Mucosa of gallbladder (tissue), 1 donor: ENCODE data around the gene RTN4RL1. TPM values are rescaled to one million over a fixed set of nuclear protein-coding genes. Genes with fewer than 3 reads are reported as not detected.

Experiments
- DNase-seq: peaks from one replicate; pipeline ENCODE4 v3.0.0-alpha.2; 2020; ENCODE audit warnings: low spot score
- total RNA-seq: library from RNA; stranded (reverse); gene quantifications from one replicate; pipeline ENCODE4 v1.2.1, GENCODE V29; 2021
- donor health status: DM: no; HTN: no; CAD: no.

Gene RTN4RL1
- total RNA-seq, 1 donor from 2014 or later = 9.3 TPM

DNA sequence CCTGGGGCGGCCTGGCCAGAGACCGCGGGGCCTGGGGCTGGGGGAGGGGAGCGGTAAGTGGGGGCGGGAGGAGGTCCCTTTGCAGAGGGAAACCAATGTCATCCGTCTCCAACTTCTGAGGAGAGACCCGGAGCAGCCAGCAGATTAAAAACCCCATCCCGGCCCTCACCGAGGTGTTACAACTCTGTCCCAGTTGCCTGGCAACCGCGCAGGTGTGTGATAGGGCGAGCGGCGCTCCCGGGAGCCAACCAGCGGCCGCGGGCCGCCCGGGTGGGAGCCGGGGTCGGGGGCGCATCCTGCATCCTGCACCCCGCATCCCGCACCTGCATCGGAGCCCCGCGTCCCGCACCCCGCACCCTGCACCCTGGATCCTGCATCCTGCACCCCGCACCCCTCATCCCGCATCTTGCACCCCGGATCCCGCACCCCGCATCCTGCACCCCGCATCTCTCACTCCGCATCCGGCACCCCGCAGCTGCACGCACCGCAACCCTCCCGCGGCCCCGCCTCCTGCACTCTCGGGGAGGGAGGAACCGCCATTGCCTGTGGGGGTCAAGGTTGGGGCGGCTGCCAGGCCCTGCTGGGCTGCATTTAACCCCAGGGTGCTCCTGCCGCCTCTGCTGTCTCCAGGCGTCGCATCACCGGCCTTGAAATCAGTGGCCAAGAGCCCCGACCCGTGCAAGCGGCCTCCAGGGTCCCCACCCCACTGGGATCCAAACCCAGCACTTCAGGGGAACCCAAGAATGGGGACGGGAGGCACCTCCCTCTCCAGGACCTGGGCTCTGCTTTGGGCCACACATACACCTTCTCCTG, 47.3 kb downstream of the RTN4RL1 start:
- no peak for DNase-seq

DNA sequence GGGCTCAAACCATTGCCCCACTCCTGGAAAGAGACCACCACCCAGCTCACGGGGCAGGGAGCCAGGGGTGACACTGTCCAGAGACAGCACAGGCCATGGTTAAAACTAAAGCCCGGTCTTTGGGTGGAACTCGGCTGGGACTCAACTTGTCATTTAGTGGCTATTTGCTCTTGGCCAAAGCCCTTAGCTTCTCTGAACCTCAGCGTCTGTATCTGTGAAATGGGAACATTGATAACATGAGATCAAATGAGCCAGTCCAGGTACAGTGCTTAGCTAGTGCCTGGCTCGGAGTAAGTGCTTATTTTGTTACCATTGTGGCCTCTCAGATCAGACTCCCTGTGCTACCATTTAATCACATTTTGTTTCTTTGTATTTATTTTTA, 48.5 kb downstream of the RTN4RL1 start:
- DNase-seq = no peak

DNA sequence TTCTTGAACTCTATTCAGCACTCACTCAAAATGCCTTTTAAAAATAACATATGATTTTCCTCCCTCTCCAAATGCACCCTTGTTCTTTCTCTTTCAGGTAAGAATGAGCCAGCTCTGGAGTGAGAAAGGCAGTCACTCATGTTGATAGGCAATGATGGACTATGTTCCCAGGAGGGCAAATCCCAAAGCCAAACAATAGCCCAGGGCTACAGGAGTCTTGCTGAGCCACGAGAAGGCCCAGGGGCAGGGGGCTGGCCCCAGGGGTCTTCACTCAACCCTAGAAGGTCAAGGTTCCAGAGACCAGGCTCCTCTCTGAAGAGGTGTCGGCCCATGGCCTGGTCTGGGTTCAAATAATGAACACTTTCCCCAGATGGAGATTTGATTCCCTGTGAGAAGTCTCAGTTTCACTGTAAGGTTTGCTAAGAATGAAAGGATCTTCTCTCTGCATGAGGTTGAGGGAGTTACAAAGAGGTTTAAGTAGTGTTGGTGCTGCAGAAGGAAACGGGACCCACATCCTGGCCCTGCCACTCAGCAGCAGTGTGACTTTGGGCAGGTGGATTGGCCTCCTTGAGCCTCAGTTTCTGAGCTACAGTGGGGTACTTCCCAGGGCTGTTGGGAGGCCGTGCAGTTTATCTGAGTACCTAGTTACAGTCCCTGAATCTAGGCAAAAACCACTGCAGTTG, 49.0 kb downstream of the RTN4RL1 start:
- DNase-seq = no peak

DNA sequence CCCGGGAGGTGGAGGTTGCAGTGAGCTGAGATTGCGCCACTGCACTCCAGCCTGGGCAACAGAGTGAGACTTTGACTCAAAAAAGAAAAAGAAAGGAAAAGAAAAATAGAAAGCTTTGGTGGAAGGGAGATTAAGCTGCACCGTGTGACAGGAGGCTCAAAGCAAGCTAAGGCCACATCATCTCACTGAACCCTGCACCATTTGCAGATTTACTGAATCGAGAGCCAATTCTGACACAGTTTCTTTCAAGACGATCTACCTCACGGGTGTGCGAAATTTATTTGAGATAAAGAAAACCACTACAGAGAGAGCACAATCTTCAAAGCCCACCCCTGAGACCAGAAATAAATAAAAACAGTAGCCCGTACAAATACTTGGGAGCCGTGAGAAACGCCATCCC, 49.6 kb downstream of the RTN4RL1 start:
- DNase-seq = no peak

DNA sequence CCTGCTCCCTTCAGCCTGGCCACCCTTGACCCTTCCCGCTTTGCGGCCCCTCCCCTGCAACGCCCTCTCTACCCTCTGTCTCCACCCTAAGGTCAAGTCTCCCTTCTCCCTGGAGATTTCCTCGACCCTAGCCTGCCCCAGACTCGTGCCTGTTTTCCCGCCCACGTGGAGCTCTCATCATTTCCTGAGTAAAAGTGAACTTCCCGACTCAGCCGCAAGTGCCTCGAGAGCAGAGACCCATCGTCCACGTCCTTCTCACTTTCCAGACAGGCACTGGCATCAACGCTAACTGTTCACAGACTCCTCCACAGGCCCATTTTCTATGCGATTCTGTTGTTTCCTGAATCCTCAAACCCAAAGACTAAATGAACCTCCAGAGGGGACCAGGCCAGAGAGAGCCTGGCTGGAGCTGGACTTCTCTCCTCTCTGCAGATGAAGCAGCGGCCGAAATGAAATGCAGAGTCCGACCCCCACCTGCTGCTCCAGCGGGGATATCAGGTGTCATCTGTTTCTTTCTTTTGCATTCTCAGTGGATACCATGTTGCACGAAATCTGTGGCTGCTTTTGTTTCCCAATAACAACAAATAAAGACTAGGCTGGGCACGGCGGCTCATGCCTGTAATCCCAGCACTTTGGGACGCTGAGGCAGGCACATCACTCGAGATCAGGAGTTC, 52.5 kb downstream of the RTN4RL1 start:
- DNase-seq = no peak

DNA sequence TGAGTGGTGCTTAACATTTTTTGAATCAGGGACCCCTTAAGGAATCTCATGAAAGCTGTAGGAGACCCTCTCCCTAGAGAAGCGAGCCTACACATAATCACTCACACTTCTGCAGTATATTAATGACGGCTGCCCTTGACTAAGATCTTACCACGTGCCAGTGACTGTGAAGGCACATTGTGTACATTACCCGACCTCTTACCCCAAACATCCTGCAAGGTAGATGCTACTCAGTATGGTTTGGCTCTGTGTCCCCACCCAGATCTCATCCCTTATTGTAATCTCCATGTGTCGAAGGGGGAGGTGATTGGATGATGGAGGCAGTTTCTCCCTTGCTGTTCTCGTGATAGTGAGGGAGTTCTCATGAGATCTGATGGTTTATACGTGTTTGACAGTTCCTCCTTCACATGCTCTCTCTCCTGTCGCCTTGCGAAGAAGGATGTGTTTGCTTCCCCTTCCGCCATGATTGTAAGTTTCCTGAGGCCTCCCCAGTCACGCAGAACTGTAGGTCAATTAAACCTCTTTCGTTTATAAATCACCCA, 54.2 kb downstream of the RTN4RL1 start:
- no peak for DNase-seq

DNA sequence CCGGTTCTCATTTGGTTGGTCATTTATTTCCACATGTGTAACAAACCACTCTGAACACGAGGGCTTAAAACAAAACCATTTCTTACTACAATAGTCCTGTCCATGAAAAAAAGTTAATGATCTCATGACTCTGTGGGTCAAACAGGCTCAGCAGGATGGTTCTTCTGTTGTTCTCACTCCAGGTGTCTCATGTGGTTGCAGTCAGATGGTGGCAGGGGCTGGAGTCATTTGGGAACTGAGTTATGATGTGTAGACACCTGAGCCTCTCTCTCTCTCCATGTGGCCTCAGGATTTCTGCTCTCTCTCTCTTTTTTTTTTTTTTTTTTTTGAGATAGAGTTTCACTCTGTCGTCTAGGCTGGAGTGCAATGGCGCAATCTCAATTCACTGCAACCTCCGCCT, 55.4 kb downstream of the RTN4RL1 start:
- DNase-seq = no peak

DNA sequence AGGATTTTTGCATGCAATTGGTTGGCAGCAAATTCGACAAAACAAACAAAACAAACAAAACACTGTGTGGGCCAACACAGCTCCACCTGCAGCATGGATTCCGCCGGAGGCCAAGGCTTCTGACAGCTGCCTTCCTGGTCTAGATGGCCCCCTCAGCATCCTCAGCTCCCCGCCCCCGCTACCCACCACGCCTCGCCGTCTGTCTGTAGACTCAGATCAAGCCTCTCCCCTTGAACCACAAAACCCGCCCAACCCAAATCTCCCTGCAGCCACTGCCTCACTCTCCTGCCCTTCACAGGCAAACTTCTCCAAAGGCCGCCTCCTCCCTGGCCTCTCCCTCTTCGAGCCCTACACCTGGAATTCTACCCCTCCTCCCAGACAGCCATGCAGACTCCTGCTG, 57.9 kb downstream of the RTN4RL1 start:
- no peak for DNase-seq

DNA sequence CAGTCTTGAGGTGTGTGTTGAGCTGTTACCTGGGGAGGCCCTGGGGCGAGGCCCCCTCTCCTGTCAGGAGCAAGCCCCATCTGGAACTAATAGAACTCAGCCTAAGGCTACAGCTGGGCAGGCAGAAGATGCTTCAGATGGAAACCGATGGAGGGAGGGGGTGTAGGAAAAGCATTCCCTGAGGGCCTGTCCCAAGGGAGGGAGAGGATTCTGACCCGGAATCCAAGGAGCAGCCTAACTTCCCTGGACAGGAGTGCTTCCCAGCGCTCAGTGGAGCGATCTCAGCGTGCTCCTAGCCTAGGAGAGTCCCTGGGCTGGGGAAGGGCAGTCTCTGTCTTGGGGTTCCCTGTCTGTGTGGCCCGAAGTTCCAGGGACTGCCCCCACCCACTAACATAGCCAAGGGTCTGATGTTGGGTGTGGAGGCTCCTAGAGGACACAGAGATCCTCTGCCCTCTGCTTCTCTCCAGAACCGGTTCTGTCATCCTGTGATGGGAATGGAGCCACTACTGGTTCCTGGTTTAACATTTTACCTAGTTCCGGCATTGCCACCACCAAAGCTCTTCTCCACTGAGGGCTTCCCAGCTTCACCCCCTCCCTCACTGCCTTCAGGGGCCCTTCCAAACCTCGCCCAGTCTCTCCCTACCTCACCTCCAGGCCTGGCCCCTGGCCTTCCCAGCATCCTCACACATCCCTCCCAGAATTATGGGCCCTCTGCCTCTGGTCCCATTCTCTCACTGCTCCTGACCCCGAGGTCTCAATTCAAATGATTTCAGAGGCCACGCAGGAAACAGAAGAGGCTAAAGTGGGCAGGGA, 58.7 kb downstream of the RTN4RL1 start:
- no peak for DNase-seq

DNA sequence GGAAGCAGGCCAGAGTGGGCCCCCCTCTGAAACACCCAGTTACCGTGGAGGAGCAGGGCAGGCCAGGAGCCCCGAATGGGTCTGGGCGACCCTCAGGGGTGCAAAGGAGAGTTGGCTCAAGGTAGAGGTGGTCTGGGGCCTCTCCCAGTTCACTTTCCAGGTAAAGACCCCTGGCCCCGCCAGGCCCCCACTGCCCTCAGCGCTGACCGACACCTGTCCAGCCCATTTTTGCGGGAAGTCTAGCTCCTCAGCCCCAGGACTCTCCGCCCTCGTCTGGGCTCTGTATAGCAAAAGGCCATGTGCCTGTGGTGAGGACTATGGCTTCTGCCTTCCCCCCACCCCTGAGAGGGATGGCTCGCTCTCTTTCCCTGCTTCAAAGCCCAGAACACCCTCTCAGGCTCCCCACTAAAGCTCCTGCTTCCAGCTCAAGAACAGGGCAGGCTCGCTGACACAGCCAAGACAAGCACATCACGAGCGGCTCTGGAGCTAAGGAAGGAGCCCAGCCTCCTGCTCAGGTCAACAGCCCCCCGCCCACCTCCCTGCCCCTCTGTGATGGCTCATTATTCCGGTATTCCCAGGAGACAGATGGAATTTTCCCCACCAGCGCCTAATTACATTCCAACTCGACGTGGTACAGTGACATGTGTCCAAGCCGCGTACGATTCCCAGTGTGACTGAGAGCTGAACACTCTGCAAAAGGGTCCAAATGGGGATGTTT, 59.4 kb downstream of the RTN4RL1 start:
- DNase-seq = no peak

DNA sequence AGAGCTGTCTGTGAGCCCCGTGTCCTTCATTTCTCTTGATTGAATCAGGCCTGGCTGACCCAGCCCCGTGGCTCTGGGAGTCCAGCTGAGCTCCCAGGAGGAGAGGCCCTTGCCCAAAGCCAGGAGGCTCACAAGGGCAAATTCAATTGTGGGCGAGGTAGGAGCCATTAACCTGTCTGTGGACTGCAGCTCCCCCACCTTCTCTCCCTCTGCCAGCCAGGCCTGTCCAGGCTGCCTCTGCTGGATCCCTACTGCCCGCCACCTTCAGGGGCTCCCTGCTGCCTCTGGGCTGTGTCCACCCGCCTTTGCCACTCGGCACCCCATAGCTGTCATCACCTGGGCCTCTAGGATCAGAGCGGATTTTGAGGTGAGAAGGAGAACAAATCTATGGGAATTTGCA, 61.9 kb downstream of the RTN4RL1 start:
- no peak for DNase-seq

DNA sequence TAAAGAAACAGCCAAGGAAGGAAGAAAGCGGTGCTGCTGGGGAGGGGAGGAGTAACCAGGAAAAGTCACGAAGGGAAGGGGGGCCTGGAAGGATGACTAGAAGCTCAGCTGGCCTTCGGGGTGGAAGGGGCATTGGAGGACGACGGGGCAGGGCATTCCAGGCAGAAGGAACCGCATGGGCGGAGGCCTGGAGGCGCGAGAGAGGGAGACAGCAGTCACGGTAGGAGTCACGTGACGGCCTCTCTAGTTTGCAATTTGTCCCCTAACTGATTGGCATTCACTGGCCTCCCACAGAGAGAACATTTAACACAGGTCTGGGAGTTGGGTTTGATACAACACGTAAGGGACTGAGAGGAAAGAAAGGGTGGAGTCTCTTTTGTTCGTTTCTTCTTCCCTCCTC, 63.9 kb downstream of the RTN4RL1 start:
- DNase-seq = no peak

DNA sequence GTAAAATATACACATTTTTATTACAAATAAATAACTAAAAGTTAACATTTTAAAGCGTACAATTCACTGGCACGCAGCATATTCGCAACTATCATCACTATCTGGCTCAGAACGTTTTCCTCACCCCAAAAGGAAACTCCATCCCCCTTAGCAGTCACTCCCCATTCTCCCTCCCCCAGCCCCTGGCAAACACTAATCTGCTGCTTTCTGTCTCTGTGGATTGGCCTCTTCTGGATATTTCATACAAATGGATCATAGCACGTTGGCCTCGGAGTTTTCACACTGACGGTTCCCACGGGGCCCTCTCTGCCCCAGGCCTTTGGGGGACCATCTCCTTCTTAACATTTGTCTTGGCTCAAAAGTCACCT, 64.6 kb downstream of the RTN4RL1 start:
- DNase-seq = no peak

DNA sequence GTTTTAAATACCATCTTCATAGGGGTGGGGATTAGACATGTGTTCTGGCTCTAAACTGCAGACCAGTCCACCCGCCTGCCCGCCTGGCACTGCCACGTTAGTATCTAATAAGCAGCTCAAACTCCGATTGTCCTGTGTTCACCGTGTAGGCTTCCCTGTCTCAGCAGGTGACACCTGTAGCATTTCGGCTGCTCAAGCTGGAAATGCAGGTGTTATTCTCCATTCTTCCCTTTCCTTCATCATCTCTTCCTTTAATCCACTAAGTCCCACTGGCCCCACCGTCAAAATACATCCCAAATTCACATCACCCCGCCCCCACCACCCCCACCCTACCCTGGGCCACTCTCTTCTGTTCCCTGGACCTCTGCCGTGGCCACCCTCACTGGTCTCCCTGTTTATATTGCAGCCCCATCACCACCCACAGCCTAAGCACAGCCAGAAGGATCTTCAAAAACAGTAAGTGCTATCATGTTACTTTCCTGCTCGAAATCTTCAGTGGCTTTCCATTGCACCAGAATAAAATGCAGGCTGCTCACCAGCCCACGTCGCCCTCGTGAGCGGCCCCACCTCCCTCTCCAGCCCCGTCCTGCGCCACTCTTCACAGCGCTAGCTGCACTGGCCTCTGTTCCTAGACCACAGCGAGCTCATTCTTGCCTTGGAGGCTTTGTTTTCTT, 65.1 kb downstream of the RTN4RL1 start:
- no peak for DNase-seq

DNA sequence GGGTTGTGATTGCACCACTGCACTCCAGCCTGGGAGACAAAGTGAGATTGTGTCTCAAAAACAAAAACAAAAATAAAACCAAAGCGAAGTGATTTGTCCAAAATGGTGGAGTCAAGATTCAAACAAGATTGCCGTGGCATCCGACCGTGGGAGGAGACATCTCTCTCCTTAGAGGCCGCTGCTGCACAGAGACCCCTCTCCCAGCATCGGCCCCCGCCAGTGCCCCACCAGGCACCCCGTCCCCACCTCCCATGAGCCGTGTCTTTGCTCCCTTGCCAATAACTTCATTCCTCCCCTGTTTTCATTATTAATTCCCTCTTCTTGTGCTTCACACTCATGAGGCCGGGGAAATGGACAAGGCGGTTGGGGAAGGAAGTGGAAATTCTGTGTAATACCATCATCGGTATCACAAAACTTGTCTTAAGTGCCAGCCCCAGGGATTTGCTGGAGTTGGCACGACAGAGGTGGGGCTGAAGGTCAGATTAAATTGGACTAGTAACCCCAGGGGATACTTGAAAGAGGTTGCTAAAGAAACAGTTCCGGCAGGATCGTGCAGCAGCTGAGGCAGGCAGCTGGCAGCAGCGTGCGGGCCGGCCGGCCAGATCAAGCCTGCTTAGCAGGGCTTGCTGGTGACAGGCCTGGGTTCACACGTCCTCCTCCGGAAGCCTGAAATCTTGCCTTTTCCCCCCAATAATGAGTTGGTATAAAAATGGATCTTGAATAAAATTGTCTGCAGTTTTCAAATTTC, 66.8 kb downstream of the RTN4RL1 start:
- DNase-seq = no peak

DNA sequence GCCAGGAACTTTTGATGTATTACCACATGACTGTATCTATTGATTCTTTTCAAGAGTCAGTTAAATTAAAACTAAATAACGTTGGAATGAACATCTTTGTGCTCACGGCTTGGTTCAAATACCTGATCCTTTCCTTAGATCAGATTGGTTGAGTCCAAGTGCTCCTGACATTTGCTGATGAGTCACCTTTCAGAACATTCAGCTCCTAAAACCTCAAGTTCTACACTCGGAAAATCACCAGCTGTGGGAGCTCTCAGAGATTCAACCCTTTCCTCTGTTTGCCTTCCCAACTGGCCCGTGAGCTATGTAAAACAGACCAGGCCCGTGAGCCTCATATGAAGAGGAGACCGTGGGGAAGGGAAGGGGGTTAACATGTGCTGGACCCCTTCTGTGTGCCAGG, 68.1 kb downstream of the RTN4RL1 start:
- DNase-seq = no peak

DNA sequence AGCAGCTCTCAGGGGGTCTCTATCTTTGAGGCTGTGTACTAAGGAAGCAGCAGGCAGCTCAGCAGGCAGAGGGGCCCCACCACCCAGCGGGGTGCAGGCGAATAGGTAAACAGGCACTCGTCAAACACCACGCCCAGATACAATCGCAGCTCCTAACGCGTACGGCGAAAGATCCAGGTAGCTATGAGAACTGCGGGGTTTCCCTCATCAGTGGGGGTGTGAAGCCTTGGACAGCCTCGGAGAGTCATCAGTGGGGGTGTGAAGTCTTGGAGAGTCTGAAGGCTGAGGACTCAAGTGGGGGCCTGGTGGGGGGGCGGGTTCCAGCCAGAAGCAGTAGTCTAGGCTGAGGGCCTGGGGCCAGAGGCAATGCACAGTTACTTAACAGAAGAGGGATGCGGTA, 69.0 kb downstream of the RTN4RL1 start:
- no peak for DNase-seq

DNA sequence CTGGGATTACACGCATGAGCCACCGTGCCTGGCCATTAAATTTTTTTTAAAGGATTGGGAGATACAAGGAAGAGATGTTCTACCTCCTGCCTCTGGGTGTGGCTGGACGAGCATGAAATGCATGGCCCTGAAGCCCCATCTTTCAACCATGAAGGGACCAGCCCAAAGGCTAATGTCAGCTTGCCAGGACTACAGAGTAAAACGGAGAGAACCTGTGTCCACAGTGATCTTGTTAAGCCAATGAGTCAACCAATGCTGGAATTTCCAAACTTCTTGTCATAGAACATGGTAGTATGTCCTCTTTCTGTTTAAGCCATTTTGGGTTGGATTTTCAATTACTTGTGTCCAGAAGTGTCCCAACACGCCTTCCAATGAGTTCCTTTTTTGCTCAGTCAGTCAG, 71.3 kb downstream of the RTN4RL1 start:
- no peak for DNase-seq

DNA sequence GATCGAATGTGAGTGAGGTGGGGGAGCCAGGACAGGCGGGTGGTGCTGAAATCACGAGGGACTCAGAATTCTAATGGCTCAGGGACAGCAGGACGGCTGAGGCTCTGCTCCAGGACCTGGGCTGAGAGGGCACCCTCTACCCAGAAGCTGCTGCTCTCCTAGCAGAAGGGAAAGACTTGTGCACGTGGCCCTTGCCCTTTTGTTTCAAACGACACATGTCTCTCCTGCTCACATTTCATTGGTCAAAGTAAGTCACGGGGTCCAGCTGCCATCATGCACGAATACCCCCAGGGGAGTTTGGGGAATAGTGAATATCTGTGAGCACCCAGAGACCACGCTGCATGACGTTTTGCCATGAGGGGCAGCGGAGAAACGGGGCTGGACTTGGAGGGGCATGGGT, 73.2 kb downstream of the RTN4RL1 start:
- DNase-seq = no peak

DNA sequence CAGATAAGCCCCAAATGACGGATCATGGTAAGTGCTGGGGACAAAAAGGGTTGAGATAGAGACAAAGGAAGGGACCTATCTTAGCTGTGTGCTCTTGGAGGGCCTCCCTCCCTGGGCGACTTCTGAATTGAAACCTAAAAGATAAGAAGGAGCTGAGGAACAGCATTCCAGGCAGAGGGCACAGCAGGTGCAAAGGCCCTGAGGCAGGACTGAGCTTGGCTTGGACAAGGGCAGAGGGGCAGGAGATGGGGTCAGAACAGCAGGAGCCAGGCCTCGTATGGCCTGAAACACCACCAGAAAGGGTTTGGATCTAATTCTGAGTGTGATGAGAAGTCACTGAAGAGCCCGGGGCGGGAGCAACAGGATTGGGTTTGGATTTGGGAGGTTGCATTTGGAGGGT, 75.4 kb downstream of the RTN4RL1 start:
- no peak for DNase-seq
